ENCODE measurements around the gene TUFT1. TPM values are rescaled to one million over a fixed set of nuclear protein-coding genes. Genes with fewer than 3 reads are reported as not detected.

Gene TUFT1
- total and polyA plus RNA-seq, 2 experiments from 2014 or later = 29.2 to 29.8 TPM

GRCh38 chr1:151583796-151584195 is 43.7 kb downstream of the TUFT1 start:
- H4K20me1 ChIP-seq (ENCODE audit: insufficient read depth, poor library complexity, severe bottlenecking) = no peaks in the 10 kb centered on the region
- DNase-seq (ENCODE audit: low spot score) = no peak
- H3K9me3 ChIP-seq (ENCODE audit: low read depth) = no peaks in the 10 kb centered on the region
- H3K4me3 ChIP-seq = no peak overlapping the region
- WGBS (ENCODE audit: low lambda C conversion rate, missing lambda C conversion rate) = 74% methylated on average over 2 of the region's 2 CpGs
- no peak overlapping the region for H3K27ac ChIP-seq
- H3K79me2 ChIP-seq = no peaks in the 10 kb centered on the region
- no peaks in the 10 kb centered on the region for H3K9me2 ChIP-seq (replicated peaks; ENCODE audit: insufficient read depth)
- H3K4me1 ChIP-seq (ENCODE audit: insufficient read depth) = peaks cover 24% of the 10 kb centered on the region
- H3K36me3 ChIP-seq (replicated peaks; ENCODE audit: insufficient read depth, low read depth) = no peaks in the 10 kb centered on the region
- no peak for TF ChIP-seq CTCF (IDR thresholded peaks at IDR 0.05; ENCODE audit: poor library complexity)
- no peak for TF ChIP-seq EZH2phosphoT487 (IDR thresholded peaks at IDR 0.05; ENCODE audit: low read depth, severe bottlenecking, unreplicated experiment)
- no peak for TF ChIP-seq EZH2 (IDR thresholded peaks at IDR 0.05; ENCODE audit: borderline replicate concordance)
- no peak overlapping the region for H2AFZ ChIP-seq
- no peak overlapping the region for H3K4me2 ChIP-seq
- H3K27me3 ChIP-seq = no peaks in the 10 kb centered on the region

GRCh38 chr1:151584278-151584677 is 44.2 kb downstream of the TUFT1 start:
- Histone ChIP-seq H3K27ac (no peak overlapping the region), H3K4me3 (no peak overlapping the region), H3K4me1 (ENCODE audit: insufficient read depth) (peaks cover 24% of the 10 kb centered on the region), H2AFZ (no peak overlapping the region), H3K36me3 (replicated peaks; ENCODE audit: insufficient read depth, low read depth) (no peaks in the 10 kb centered on the region), H3K9me3 (ENCODE audit: low read depth) (no peaks in the 10 kb centered on the region), H4K20me1 (ENCODE audit: insufficient read depth, poor library complexity, severe bottlenecking) (no peaks in the 10 kb centered on the region), H3K9me2 (replicated peaks; ENCODE audit: insufficient read depth) (no peaks in the 10 kb centered on the region), H3K27me3 (no peaks in the 10 kb centered on the region), H3K79me2 (no peaks in the 10 kb centered on the region), H3K4me2 (no peak overlapping the region)
- no peak for DNase-seq (ENCODE audit: low spot score)
- TF ChIP-seq CTCF (IDR thresholded peaks at IDR 0.05; ENCODE audit: poor library complexity) (no peak), EZH2 (IDR thresholded peaks at IDR 0.05; ENCODE audit: borderline replicate concordance) (no peak), EZH2phosphoT487 (IDR thresholded peaks at IDR 0.05; ENCODE audit: low read depth, severe bottlenecking, unreplicated experiment) (no peak)
- WGBS (ENCODE audit: low lambda C conversion rate, missing lambda C conversion rate) = 78% methylated on average over 6 of the region's 6 CpGs

GRCh38 chr1:151584780-151585179 is 44.7 kb downstream of the TUFT1 start:
- Histone ChIP-seq H4K20me1 (ENCODE audit: insufficient read depth, poor library complexity, severe bottlenecking) (no peaks in the 10 kb centered on the region), H3K79me2 (no peaks in the 10 kb centered on the region), H3K27me3 (no peaks in the 10 kb centered on the region), H3K27ac (peak overlapping the region; percentile 79), H2AFZ (no peak overlapping the region), H3K4me1 (ENCODE audit: insufficient read depth) (peaks cover 24% of the 10 kb centered on the region), H3K36me3 (replicated peaks; ENCODE audit: insufficient read depth, low read depth) (no peaks in the 10 kb centered on the region), H3K9me2 (replicated peaks; ENCODE audit: insufficient read depth) (no peaks in the 10 kb centered on the region), H3K4me3 (no peak overlapping the region), H3K4me2 (no peak overlapping the region), H3K9me3 (ENCODE audit: low read depth) (no peaks in the 10 kb centered on the region)
- TF ChIP-seq EZH2 (IDR thresholded peaks at IDR 0.05; ENCODE audit: borderline replicate concordance) (no peak), EZH2phosphoT487 (IDR thresholded peaks at IDR 0.05; ENCODE audit: low read depth, severe bottlenecking, unreplicated experiment) (no peak), CTCF (IDR thresholded peaks at IDR 0.05; ENCODE audit: poor library complexity) (no peak)
- 74% methylated on average over 7 of the region's 7 CpGs for WGBS (ENCODE audit: low lambda C conversion rate, missing lambda C conversion rate)
- no peak for DNase-seq (ENCODE audit: low spot score)

GRCh38 chr1:151585622-151586021 is 45.5 kb downstream of the TUFT1 start:
- Histone ChIP-seq H3K4me3 (no peak overlapping the region), H2AFZ (no peak overlapping the region), H3K4me1 (ENCODE audit: insufficient read depth) (peaks cover 24% of the 10 kb centered on the region), H3K9me3 (ENCODE audit: low read depth) (no peaks in the 10 kb centered on the region), H3K27me3 (no peaks in the 10 kb centered on the region), H3K36me3 (replicated peaks; ENCODE audit: insufficient read depth, low read depth) (no peaks in the 10 kb centered on the region), H3K4me2 (no peak overlapping the region), H3K9me2 (replicated peaks; ENCODE audit: insufficient read depth) (no peaks in the 10 kb centered on the region), H3K79me2 (no peaks in the 10 kb centered on the region), H3K27ac (peak overlapping the region; percentile 89), H4K20me1 (ENCODE audit: insufficient read depth, poor library complexity, severe bottlenecking) (no peaks in the 10 kb centered on the region)
- TF ChIP-seq EZH2phosphoT487 (IDR thresholded peaks at IDR 0.05; ENCODE audit: low read depth, severe bottlenecking, unreplicated experiment) (no peak), CTCF (IDR thresholded peaks at IDR 0.05; ENCODE audit: poor library complexity) (no peak), EZH2 (IDR thresholded peaks at IDR 0.05; ENCODE audit: borderline replicate concordance) (no peak)
- 0% methylated on average over 1 of the region's 1 CpG for WGBS (ENCODE audit: low lambda C conversion rate, missing lambda C conversion rate)
- peak; percentile 76 for DNase-seq (ENCODE audit: low spot score)
